Endometrium (tissue), 2 donors: Measurements from ENCODE around the gene LPIN2.

Experiments
- FAIRE-seq: peaks from 2 replicates; lab custom pipeline; 2012; peaks lifted over from hg19 to GRCh38; lab: Jason Lieb, UNC
- donor health status: control.
- donor health status: control.

LPIN2 gene

GRCh38 chr18:2981212-2981728 lies 31.7 kb downstream of the LPIN2 start:
- FAIRE-seq: peak; percentile 80

- FAIRE-seq: no peak
These were observed 32.8 kb downstream of the LPIN2 start for GRCh38 chr18:2979871-2980790.

- no peak for FAIRE-seq
These were observed 33.8 kb downstream of the LPIN2 start for GRCh38 chr18:2979129-2979528.

- no peak for FAIRE-seq
These were observed 34.3 kb downstream of the LPIN2 start for GRCh38 chr18:2978661-2979106.

GRCh38 chr18:2978208-2978607 lies 34.7 kb downstream of the LPIN2 start:
- no peak for FAIRE-seq

- no peak for FAIRE-seq
These were observed 36.5 kb downstream of the LPIN2 start for GRCh38 chr18:2976218-2977132.

GRCh38 chr18:2974731-2975130 lies 38.2 kb downstream of the LPIN2 start:
- no peak for FAIRE-seq

GRCh38 chr18:2971741-2972552 lies 41.0 kb downstream of the LPIN2 start:
- FAIRE-seq: no peak

GRCh38 chr18:2970772-2971659 lies 41.9 kb downstream of the LPIN2 start:
- FAIRE-seq: no peak

GRCh38 chr18:2970344-2970743 lies 42.6 kb downstream of the LPIN2 start:
- no peak for FAIRE-seq

GRCh38 chr18:2969695-2970094 lies 43.2 kb downstream of the LPIN2 start:
- FAIRE-seq: no peak

GRCh38 chr18:2968606-2969005 lies 44.3 kb downstream of the LPIN2 start:
- FAIRE-seq: no peak

GRCh38 chr18:2967820-2968219 lies 45.1 kb downstream of the LPIN2 start:
- no peak for FAIRE-seq

GRCh38 chr18:2967357-2967756 lies 45.6 kb downstream of the LPIN2 start:
- FAIRE-seq: no peak

GRCh38 chr18:2966560-2966959 lies 46.4 kb downstream of the LPIN2 start:
- FAIRE-seq: no peak

GRCh38 chr18:2965797-2966196 lies 47.1 kb downstream of the LPIN2 start:
- no peak for FAIRE-seq

- no peak for FAIRE-seq
These were observed 48.5 kb downstream of the LPIN2 start for GRCh38 chr18:2964361-2965010.
